ENCODE measurements around the gene H2AZ2.
"Not testable (repeated sequence)": the region's sequence is repeated elsewhere in the genome, so short reads cannot be mapped to it uniquely, and the experiment has no call there.

Gene H2AZ2

GRCh38 chr7:44823255-44823781 lies 24.6 kb downstream of the H2AZ2 start:
- no peak for DNase-seq (ENCODE audit: low spot score in 2 of 2)
- Histone ChIP-seq H3K27me3 (ENCODE audit: low read depth) (no peaks in the 10 kb centered on the region), H3K36me3 (replicated peaks) (peaks cover 21% of the 10 kb centered on the region), H3K4me1 (no peaks in the 10 kb centered on the region), H3K4me3 (no peak overlapping the region), H3K9me3 (no peaks in the 10 kb centered on the region)
- in situ Hi-C loops (cut with MboI; ENCODE audit: low sequenced_read_pairs) = no loop called here

GRCh38 chr7:44819292-44819691 lies 28.6 kb downstream of the H2AZ2 start:
- no peak overlapping the region for H3K4me3 ChIP-seq
- H3K4me1 ChIP-seq = no peaks in the 10 kb centered on the region
- no peaks in the 10 kb centered on the region; the same call in 1 of the 2 replicates for H3K36me3 ChIP-seq (replicated peaks)
- no peaks in the 10 kb centered on the region for H3K9me3 ChIP-seq
- in situ Hi-C loops (cut with MboI; ENCODE audit: low sequenced_read_pairs) = no loop called here
- no peaks in the 10 kb centered on the region for H3K27me3 ChIP-seq (ENCODE audit: low read depth)
- no peak for DNase-seq (ENCODE audit: low spot score in 2 of 2)

GRCh38 chr7:44814919-44815318 lies 33.0 kb downstream of the H2AZ2 start:
- Histone ChIP-seq H3K4me1 (no peaks in the 10 kb centered on the region), H3K27me3 (ENCODE audit: low read depth) (no peaks in the 10 kb centered on the region), H3K9me3 (no peaks in the 10 kb centered on the region), H3K4me3 (no peak overlapping the region), H3K36me3 (replicated peaks) (no peaks in the 10 kb centered on the region)
- DNase-seq (ENCODE audit: low spot score in 2 of 2) = no peak
- in situ Hi-C loops (cut with MboI; ENCODE audit: low sequenced_read_pairs) = no loop called here

- Histone ChIP-seq H3K36me3 (replicated peaks) (no peaks in the 10 kb centered on the region), H3K27me3 (ENCODE audit: low read depth) (no peaks in the 10 kb centered on the region), H3K9me3 (no peaks in the 10 kb centered on the region), H3K4me1 (no peaks in the 10 kb centered on the region), H3K4me3 (no peak overlapping the region)
- in situ Hi-C loops (cut with MboI; ENCODE audit: low sequenced_read_pairs) = no loop called here
- DNase-seq (ENCODE audit: low spot score in 2 of 2) = no peak
These were observed 36.3 kb downstream of the H2AZ2 start for GRCh38 chr7:44811571-44811970.

- no peak for DNase-seq (ENCODE audit: low spot score in 2 of 2)
- Histone ChIP-seq H3K4me3 (no peak overlapping the region), H3K27me3 (ENCODE audit: low read depth) (no peaks in the 10 kb centered on the region), H3K4me1 (no peaks in the 10 kb centered on the region), H3K36me3 (replicated peaks) (no peaks in the 10 kb centered on the region), H3K9me3 (no peaks in the 10 kb centered on the region)
- in situ Hi-C loops (cut with MboI; ENCODE audit: low sequenced_read_pairs) = no loop called here
These were observed 36.8 kb downstream of the H2AZ2 start for GRCh38 chr7:44811093-44811492.

GRCh38 chr7:44808914-44809393 lies 38.9 kb downstream of the H2AZ2 start:
- in situ Hi-C loops (cut with MboI; ENCODE audit: low sequenced_read_pairs) = no loop called here
- Histone ChIP-seq H3K27me3 (ENCODE audit: low read depth) (no peaks in the 10 kb centered on the region), H3K9me3 (no peaks in the 10 kb centered on the region), H3K4me3 (no peak overlapping the region), H3K4me1 (no peaks in the 10 kb centered on the region), H3K36me3 (replicated peaks) (peaks cover under 1% of the 10 kb centered on the region; the same call in 1 of the 2 replicates)
- DNase-seq (ENCODE audit: low spot score in 2 of 2) = no peak

GRCh38 chr7:44805950-44806349 lies 41.9 kb downstream of the H2AZ2 start:
- Histone ChIP-seq H3K4me1 (no peaks in the 10 kb centered on the region), H3K36me3 (replicated peaks) (peaks cover 31% of the 10 kb centered on the region), H3K4me3 (no peak overlapping the region), H3K9me3 (no peaks in the 10 kb centered on the region), H3K27me3 (ENCODE audit: low read depth) (no peaks in the 10 kb centered on the region)
- in situ Hi-C loops (cut with MboI; ENCODE audit: low sequenced_read_pairs) = no loop called here
- no peak for DNase-seq (ENCODE audit: low spot score in 2 of 2)

- H3K27me3 ChIP-seq (ENCODE audit: low read depth); H3K4me1 ChIP-seq; DNase-seq (ENCODE audit: low spot score in 2 of 2); in situ Hi-C loops (cut with MboI; ENCODE audit: low sequenced_read_pairs); H3K4me3 ChIP-seq; H3K9me3 ChIP-seq: not testable (repeated sequence)
- H3K36me3 ChIP-seq (replicated peaks) = peaks cover 50% of the 10 kb centered on the region
These were observed 43.9 kb downstream of the H2AZ2 start for GRCh38 chr7:44803828-44804519.

- Histone ChIP-seq H3K4me3 (no peak overlapping the region), H3K4me1 (0 out of 2 replicates have a peak, but pooled peaks cover 6% of the 10 kb centered on the region), H3K27me3 (ENCODE audit: low read depth) (no peaks in the 10 kb centered on the region), H3K9me3 (no peaks in the 10 kb centered on the region), H3K36me3 (replicated peaks) (peaks cover 65% of the 10 kb centered on the region)
- DNase-seq (ENCODE audit: low spot score in 2 of 2) = no peak
- in situ Hi-C loops (cut with MboI; ENCODE audit: low sequenced_read_pairs) = no loop called here
These were observed 45.4 kb downstream of the H2AZ2 start for GRCh38 chr7:44802418-44803025.

GRCh38 chr7:44801890-44802289 lies 46.0 kb downstream of the H2AZ2 start:
- DNase-seq (ENCODE audit: low spot score in 2 of 2) = no peak
- in situ Hi-C loops (cut with MboI; ENCODE audit: low sequenced_read_pairs) = no loop called here
- Histone ChIP-seq H3K27me3 (ENCODE audit: low read depth) (no peaks in the 10 kb centered on the region), H3K9me3 (no peaks in the 10 kb centered on the region), H3K36me3 (replicated peaks) (peaks cover 71% of the 10 kb centered on the region), H3K4me3 (no peak overlapping the region), H3K4me1 (0 out of 2 replicates have a peak, but pooled peaks cover 6% of the 10 kb centered on the region)

- Histone ChIP-seq H3K36me3 (replicated peaks) (peaks cover 75% of the 10 kb centered on the region), H3K27me3 (ENCODE audit: low read depth) (no peaks in the 10 kb centered on the region), H3K9me3 (no peaks in the 10 kb centered on the region), H3K4me3 (no peak overlapping the region), H3K4me1 (peaks cover 6% of the 10 kb centered on the region; the same call in 1 of the 2 replicates)
- in situ Hi-C loops (cut with MboI; ENCODE audit: low sequenced_read_pairs) = no loop called here
- DNase-seq (ENCODE audit: low spot score in 2 of 2) = no peak
These were observed 47.9 kb downstream of the H2AZ2 start for GRCh38 chr7:44799939-44800338.

GRCh38 chr7:44798649-44799305 lies 49.1 kb downstream of the H2AZ2 start:
- H3K36me3 ChIP-seq (replicated peaks) = peaks cover 73% of the 10 kb centered on the region

GRCh38 chr7:44797329-44798258 lies 50.3 kb downstream of the H2AZ2 start:
- Histone ChIP-seq H3K4me1 (peaks cover 6% of the 10 kb centered on the region; the same call in 1 of the 2 replicates), H3K9me3 (no peaks in the 10 kb centered on the region), H3K36me3 (replicated peaks) (peaks cover 61% of the 10 kb centered on the region), H3K4me3 (peak overlapping the region; percentile 84), H3K27me3 (ENCODE audit: low read depth) (no peaks in the 10 kb centered on the region)
- DNase-seq (ENCODE audit: low spot score in 2 of 2) = peak; percentile 79 to 90
- in situ Hi-C loops (cut with MboI; ENCODE audit: low sequenced_read_pairs) = no loop called here

More at GRCh38 chr7:44798649-44799305, 49.1 kb downstream of the H2AZ2 start:
- peaks cover 6% of the 10 kb centered on the region; the same call in 1 of the 2 replicates for H3K4me1 ChIP-seq
- peak overlapping the region; percentile 84 for H3K4me3 ChIP-seq
- no peak for DNase-seq (ENCODE audit: low spot score in 2 of 2)
- in situ Hi-C loops (cut with MboI; ENCODE audit: low sequenced_read_pairs) = no loop called here
- no peaks in the 10 kb centered on the region for H3K27me3 ChIP-seq (ENCODE audit: low read depth)
- no peaks in the 10 kb centered on the region for H3K9me3 ChIP-seq
